ENCODE measurements around the gene COL6A5. TPM values are rescaled to one million over a fixed set of nuclear protein-coding genes. Genes with fewer than 3 reads are reported as not detected.
"Not testable (repeated sequence)": the region's sequence is repeated elsewhere in the genome, so short reads cannot be mapped to it uniquely, and the experiment has no call there.

Gene COL6A5
- total RNA-seq, 1 donor from 2014 or later = not detected

DNA sequence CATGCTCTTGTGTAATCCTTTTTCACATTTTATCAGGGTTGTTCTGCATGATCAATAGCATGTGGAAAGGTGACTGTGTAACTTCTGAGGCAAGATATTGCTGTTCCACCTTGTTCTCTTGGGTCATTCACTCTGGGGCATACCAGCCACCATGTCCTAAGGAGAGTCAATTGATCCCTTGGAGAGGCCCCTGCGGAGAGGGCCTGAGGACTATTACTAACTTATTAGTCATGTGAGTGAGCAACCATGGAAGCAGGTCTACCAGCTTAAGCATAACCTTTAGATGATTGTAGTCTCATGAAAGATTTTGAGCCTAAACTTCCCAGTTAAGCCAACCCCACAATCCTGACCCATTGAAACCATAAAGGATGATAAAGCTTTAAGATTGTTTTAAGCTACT, 22.0 kb upstream of the COL6A5 start:
- TF ChIP-seq, protein P1, sequence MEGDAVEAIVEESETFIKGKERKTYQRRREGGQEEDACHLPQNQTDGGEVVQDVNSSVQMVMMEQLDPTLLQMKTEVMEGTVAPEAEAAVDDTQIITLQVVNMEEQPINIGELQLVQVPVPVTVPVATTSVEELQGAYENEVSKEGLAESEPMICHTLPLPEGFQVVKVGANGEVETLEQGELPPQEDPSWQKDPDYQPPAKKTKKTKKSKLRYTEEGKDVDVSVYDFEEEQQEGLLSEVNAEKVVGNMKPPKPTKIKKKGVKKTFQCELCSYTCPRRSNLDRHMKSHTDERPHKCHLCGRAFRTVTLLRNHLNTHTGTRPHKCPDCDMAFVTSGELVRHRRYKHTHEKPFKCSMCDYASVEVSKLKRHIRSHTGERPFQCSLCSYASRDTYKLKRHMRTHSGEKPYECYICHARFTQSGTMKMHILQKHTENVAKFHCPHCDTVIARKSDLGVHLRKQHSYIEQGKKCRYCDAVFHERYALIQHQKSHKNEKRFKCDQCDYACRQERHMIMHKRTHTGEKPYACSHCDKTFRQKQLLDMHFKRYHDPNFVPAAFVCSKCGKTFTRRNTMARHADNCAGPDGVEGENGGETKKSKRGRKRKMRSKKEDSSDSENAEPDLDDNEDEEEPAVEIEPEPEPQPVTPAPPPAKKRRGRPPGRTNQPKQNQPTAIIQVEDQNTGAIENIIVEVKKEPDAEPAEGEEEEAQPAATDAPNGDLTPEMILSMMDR (IDR thresholded peaks at IDR 0.05; ENCODE audit: insufficient read depth, low read length, poor library complexity, severe bottlenecking) = no peak
- Histone ChIP-seq H3K36me3 (ENCODE audit: control insufficient read depth, insufficient read depth, low read length) (no peaks in the 10 kb centered on the region), H3K27me3 (ENCODE audit: control insufficient read depth, insufficient read depth, low read length) (no peaks in the 10 kb centered on the region), H3K4me3 (ENCODE audit: low read depth, low read length) (no peak overlapping the region)
- DNase-seq (ENCODE audit: low read depth) = no peak

DNA sequence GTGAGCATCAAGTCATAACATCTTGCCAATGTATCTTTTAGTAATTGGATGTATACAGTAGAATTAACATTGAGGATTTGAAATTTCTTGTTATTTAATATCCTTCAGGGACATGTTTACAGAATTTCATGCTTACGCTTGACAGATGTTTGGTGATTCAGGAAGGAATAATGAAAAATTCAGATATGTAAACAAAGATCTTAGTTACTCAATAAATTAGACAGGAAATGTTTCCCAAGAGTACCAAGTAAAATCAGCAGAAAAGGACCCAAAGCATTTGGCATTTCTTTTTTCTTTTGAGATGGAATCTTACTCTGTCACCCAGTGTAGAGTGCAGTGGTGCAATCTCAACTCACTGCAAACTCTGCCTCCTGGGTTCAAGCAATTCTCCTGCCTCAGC, 4.7 kb upstream of the COL6A5 start:
- DNase-seq (ENCODE audit: low read depth) = no peak
- peaks cover 12% of the 10 kb centered on the region for H3K27me3 ChIP-seq (ENCODE audit: control insufficient read depth, insufficient read depth, low read length)
- TF ChIP-seq, protein P1 (IDR thresholded peaks at IDR 0.05; ENCODE audit: insufficient read depth, low read length, poor library complexity, severe bottlenecking) = no peak
- H3K4me3 ChIP-seq (ENCODE audit: low read depth, low read length) = no peak overlapping the region
- H3K36me3 ChIP-seq (ENCODE audit: control insufficient read depth, insufficient read depth, low read length) = no peaks in the 10 kb centered on the region

DNA sequence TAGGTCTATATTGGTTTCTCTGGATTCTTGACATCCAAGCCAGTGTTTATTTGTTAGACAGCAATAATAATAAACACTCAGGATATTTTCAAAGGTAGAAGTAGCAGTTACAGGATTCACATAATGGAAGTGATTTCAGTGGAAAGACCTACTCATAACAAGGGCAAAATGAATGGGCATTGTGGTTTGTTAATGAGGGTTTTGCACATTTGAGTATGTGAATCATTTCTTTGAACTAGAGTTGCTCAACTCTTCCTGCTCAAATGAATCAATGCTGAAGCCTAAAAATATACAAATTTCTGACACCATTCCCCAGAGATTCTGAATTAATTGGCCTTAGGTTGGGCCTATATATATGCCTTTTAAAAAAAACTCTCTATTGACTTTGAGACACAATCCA, 4.1 kb upstream of the COL6A5 start:
- H3K36me3 ChIP-seq (ENCODE audit: control insufficient read depth, insufficient read depth, low read length) = no peaks in the 10 kb centered on the region
- peaks cover 15% of the 10 kb centered on the region for H3K27me3 ChIP-seq (ENCODE audit: control insufficient read depth, insufficient read depth, low read length)
- TF ChIP-seq, protein P1 (IDR thresholded peaks at IDR 0.05; ENCODE audit: insufficient read depth, low read length, poor library complexity, severe bottlenecking) = no peak
- DNase-seq (ENCODE audit: low read depth) = peak; percentile 23
- no peak overlapping the region for H3K4me3 ChIP-seq (ENCODE audit: low read depth, low read length)

DNA sequence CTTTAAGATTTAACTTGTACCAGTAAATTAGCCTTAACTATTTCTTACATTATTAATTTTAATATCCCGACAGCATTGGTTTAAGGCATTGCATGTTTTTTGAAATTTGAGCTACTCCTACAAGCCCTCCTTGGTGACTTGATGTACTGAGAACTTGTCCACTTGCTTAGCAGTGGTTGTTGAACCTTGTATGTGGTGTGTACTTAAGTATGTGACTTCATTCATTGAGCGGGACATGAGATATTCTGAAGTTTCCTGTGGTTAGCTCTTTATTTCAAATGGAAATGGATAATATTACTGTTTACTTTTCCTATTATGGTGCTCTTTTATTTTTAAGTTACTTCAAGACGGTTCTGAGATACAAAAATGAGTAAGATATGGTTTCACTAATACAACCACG, 3.6 kb upstream of the COL6A5 start:
- Histone ChIP-seq H3K4me3 (ENCODE audit: low read depth, low read length) (no peak overlapping the region), H3K36me3 (ENCODE audit: control insufficient read depth, insufficient read depth, low read length) (no peaks in the 10 kb centered on the region), H3K27me3 (ENCODE audit: control insufficient read depth, insufficient read depth, low read length) (peaks cover 15% of the 10 kb centered on the region)
- TF ChIP-seq, protein P1 (IDR thresholded peaks at IDR 0.05; ENCODE audit: insufficient read depth, low read length, poor library complexity, severe bottlenecking) = no peak
- no peak for DNase-seq (ENCODE audit: low read depth)

DNA sequence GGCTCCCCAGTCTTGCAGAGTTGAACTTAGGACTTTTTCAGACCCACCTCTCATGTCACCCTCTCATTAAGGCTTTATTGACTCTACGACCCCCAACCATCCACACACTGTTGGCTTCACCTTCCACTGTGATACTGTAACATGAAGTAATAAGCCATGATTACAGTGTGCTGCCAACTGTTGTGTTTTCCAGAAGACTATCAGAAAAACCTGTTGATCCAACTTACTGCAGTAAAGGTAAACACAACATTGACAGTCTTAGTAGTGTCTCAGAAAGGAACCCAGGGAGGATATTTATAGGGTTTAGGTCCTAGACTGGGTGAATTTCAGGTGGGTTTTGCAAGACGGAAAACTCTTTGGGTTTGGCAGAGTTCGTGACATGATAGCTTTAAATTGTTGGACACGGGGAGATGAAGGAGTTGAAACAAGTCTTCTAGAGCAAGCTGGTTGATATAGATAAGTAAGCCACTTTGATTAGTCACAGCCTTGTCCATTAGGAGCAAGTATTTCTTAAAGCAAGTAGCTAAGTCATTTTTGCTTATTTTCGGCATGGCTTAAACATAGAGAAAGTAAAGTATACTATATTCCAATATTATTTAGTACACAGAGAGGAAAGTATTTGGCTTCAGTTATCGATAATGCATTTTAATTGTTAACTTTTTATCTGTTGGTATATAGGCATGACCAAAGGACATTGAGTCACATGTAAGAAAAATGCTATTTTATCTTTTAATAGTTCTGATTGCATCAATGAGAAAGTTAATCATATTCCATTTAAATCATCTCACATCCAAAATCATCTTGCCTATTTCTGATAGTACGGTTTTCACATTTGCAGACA, 2.4 kb upstream of the COL6A5 start:
- Histone ChIP-seq H3K27me3 (ENCODE audit: control insufficient read depth, insufficient read depth, low read length) (peaks cover 15% of the 10 kb centered on the region), H3K4me3 (ENCODE audit: low read depth, low read length) (no peak overlapping the region), H3K36me3 (ENCODE audit: control insufficient read depth, insufficient read depth, low read length) (no peaks in the 10 kb centered on the region)
- no peak for DNase-seq (ENCODE audit: low read depth)
- TF ChIP-seq, protein P1 (IDR thresholded peaks at IDR 0.05; ENCODE audit: insufficient read depth, low read length, poor library complexity, severe bottlenecking) = no peak

DNA sequence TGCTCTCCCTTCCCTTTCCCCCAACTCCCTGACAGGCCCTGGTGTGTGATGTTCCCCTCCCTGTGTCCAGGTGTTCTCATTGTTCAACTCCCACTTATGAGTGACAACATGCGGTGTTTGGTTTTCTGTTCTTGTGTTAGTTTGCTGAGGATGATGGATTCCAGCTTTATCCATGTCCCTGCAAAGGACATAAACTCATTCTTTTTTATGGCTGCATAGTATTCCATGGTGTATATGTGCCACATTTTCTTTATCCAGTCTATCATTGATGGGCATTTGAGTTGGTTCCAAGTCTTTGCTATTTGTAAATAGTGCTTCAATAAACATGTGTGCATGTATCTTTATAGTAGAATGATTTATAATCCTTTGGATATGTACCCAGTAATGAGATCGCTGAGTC, 2.8 kb downstream of the COL6A5 start:
- H3K27me3 ChIP-seq (ENCODE audit: control insufficient read depth, insufficient read depth, low read length) = peaks cover 15% of the 10 kb centered on the region
- DNase-seq (ENCODE audit: low read depth); H3K36me3 ChIP-seq (ENCODE audit: control insufficient read depth, insufficient read depth, low read length); H3K4me3 ChIP-seq (ENCODE audit: low read depth, low read length): not testable (repeated sequence)

Data from kidney epithelial cell (primary cell).